ENCODE measurements around the gene MSLN.
A peak's percentile ranks its signal among the peaks of the same experiment; 100 is the strongest.

MSLN gene

DNA sequence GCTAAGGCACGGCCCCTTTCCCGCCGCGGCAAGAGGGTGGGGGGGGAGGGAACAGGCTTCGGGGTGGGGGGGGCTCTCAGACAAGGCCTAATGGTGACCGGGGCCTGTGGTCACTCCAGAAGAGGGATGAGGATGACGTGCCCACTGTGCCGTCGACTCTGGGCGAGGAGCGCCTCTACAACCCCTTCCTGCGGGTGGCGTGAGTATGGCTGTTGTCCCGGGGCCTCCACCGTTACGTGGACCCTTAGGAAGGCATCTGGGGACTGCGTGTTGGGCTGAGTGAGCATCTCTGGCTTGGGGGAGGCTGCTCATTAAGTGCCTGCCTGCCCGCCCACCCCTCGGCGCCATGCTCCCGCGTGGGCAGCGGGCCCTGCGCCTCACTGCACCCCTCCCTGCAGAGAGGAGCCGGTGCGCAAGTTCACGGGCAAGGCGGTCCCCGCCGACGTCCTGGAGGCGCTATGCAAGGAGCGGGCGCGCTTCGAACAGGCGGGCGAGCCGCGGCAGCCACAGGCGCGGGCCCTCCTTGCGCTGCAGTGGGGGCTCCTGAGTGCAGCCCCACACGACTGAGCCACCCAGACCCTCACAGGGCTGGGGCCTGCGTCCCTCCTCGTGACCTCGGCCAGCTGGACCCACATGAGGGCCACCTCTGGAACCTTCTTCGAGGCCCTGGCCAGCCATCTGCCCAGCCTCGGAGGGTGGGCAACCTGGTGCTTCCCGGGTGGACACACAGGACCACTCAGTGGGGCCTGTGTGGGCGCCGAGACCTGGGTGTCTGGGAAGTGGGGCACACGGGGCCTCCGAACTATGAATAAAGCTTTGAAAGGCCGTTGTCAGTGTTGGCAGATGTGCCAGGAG, 31.4 kb upstream of the MSLN start:
- Mint-ChIP-seq H3K4me3 (peak overlapping the region; percentile 51), H3K27ac (no peak overlapping the region), H3K27me3 (no peaks in the 10 kb centered on the region), H3K36me3 (ENCODE audit: low read depth) (no peaks in the 10 kb centered on the region), H3K4me1 (ENCODE audit: low read depth) (no peaks in the 10 kb centered on the region), H3K9me3 (no peaks in the 10 kb centered on the region)

DNA sequence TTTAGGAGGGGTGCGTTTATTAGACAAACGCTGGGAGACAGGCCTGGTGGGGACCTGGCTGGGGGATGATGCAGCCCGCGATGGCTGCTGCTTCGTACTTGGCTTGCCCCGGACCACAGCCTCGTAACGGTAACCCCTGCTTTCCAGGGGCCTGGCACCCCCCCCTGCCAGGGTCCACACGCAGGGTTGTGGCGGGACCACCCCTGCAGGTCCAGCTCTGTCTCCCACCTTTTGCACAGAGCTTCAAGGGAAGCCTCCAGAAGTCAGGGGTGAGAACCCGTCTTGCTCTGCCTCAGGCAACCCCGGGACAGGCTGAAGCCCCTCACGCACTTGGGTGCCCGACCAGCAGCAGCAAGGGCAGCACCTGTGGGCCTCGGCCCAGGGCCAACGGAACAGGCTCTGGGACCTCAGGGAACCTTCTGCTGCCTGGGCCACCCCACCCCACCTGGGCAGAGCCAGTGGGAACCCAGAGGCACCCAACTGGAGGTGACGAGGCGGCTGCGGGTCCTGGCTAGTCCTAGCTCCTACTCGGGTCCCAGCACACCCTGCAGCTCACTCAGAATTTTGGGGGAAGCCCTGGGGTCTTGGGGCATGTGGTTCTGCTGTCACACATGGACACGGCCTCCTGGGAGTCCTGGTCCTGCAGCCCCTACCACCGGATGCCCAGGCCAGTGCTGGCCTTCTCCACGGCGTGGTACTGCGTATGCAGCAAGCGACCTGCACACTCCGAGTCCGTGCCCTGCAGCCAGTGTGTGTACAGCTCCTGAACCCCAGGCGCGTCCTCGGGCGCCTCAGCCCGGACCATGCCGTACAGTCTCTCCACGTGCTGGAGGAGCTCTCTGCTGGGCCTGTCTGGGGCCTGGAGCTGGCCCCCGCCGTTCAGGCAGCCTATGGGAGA, 30.5 kb upstream of the MSLN start:
- H3K9me3 Mint-ChIP-seq, result no peaks in the 10 kb centered on the region
- no peaks in the 10 kb centered on the region for H3K4me1 Mint-ChIP-seq (ENCODE audit: low read depth)
- no peak overlapping the region for H3K4me3 Mint-ChIP-seq
- no peaks in the 10 kb centered on the region for H3K36me3 Mint-ChIP-seq (ENCODE audit: low read depth)
- H3K27me3 Mint-ChIP-seq, result no peaks in the 10 kb centered on the region
- H3K27ac Mint-ChIP-seq, result no peak overlapping the region

- Mint-ChIP-seq H3K4me1 (ENCODE audit: low read depth) (peaks cover 7% of the 10 kb centered on the region), H3K27me3 (no peaks in the 10 kb centered on the region), H3K9me3 (no peaks in the 10 kb centered on the region), H3K4me3 (no peak overlapping the region), H3K36me3 (ENCODE audit: low read depth) (peaks cover 9% of the 10 kb centered on the region), H3K27ac (no peak overlapping the region)
Measured at GRCh38 chr16:730666-731509, 29.6 kb upstream of the MSLN start.

GRCh38 chr16:732332-732731, 28.2 kb upstream of the MSLN start:
- peaks cover 15% of the 10 kb centered on the region for H3K4me1 Mint-ChIP-seq (ENCODE audit: low read depth)
- H3K4me3 Mint-ChIP-seq, result no peak overlapping the region
- H3K9me3 Mint-ChIP-seq, result no peaks in the 10 kb centered on the region
- H3K36me3 Mint-ChIP-seq (ENCODE audit: low read depth), result peaks cover 13% of the 10 kb centered on the region
- no peak overlapping the region for H3K27ac Mint-ChIP-seq
- no peaks in the 10 kb centered on the region for H3K27me3 Mint-ChIP-seq

DNA sequence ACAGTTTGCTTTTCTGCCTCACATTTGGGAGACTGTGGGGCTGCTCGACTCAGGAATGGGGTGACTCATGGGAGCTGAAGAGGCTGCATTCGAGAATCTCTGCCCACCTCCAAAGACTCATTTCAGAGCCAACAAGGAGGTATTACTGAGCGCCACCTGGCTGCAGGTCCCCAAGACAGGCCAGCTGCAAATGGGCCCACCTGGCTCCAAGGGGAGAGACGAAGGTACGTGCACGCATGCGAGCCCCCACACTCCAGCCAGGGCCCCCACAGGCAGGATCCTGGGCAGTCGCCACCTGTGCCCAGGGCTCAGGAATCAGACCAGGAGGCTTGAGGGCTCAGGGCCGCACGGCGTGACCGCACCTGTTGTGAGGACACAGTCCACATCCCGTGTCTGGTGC, 27.6 kb upstream of the MSLN start:
- Mint-ChIP-seq H3K4me3 (no peak overlapping the region), H3K9me3 (no peaks in the 10 kb centered on the region), H3K36me3 (ENCODE audit: low read depth) (peaks cover 17% of the 10 kb centered on the region), H3K4me1 (ENCODE audit: low read depth) (peaks cover 18% of the 10 kb centered on the region), H3K27ac (no peak overlapping the region), H3K27me3 (no peaks in the 10 kb centered on the region)

GRCh38 chr16:733382-734207, 26.9 kb upstream of the MSLN start:
- Mint-ChIP-seq H3K4me1 (ENCODE audit: low read depth) (peaks cover 20% of the 10 kb centered on the region), H3K9me3 (no peaks in the 10 kb centered on the region), H3K27me3 (no peaks in the 10 kb centered on the region), H3K36me3 (ENCODE audit: low read depth) (peaks cover 19% of the 10 kb centered on the region), H3K4me3 (no peak overlapping the region), H3K27ac (no peak overlapping the region)

- Mint-ChIP-seq H3K4me1 (ENCODE audit: low read depth) (peaks cover 24% of the 10 kb centered on the region), H3K36me3 (ENCODE audit: low read depth) (peaks cover 19% of the 10 kb centered on the region), H3K27ac (no peak overlapping the region), H3K27me3 (no peaks in the 10 kb centered on the region), H3K4me3 (no peak overlapping the region), H3K9me3 (no peaks in the 10 kb centered on the region)
Measured at GRCh38 chr16:734208-734980, 26.1 kb upstream of the MSLN start.

DNA sequence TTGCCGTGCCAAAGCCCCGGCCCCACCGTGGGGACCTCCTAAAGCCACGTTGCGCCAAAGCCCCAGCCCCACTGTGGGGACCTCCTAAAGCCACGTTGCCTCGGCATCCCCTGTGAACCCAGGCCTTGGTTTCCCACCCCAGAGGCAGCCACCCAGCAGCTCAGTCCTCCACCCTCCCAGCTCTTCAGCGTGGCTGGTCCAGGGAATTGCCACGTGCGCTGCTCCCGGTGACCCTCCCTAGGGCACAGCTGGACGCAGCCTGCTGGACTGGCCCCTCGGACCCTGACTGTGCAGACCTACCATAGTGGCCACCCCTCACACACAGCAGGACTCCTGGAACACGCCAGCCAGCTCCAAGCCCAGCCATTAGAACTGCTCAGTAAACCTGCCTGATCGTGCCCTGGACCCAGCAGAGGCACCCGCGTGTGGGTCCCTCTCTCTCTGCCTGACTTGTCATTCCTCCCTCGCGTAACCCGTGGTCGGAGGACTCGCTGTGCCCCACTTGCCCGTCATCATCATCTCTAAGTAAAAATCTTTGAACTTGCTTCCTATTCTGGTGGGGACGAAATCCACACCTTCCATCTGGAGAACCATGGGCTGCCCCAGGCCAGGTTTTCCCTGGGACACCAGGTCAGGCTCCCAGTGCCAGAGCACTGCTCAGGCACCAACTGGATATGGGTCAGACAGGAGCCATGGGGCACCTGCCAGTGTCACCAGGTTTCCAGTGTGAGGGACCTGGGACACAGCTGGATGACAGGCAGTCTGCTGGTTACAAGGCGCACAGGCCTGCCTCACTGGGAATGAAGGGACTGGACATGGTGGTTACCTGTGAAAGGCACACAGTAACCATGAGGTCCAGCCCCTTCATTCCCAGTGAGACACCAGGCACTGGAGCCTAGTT, 25.3 kb upstream of the MSLN start:
- Mint-ChIP-seq H3K9me3 (no peaks in the 10 kb centered on the region), H3K4me3 (no peak overlapping the region), H3K4me1 (ENCODE audit: low read depth) (peaks cover 30% of the 10 kb centered on the region), H3K27me3 (no peaks in the 10 kb centered on the region), H3K36me3 (ENCODE audit: low read depth) (peaks cover 19% of the 10 kb centered on the region), H3K27ac (peak overlapping the region; percentile 28)

- H3K36me3 Mint-ChIP-seq (ENCODE audit: low read depth), result peaks cover 19% of the 10 kb centered on the region
- no peaks in the 10 kb centered on the region for H3K9me3 Mint-ChIP-seq
- H3K4me3 Mint-ChIP-seq, result no peak overlapping the region
- H3K27me3 Mint-ChIP-seq, result no peaks in the 10 kb centered on the region
- peak overlapping the region; percentile 36 for H3K27ac Mint-ChIP-seq
- peaks cover 30% of the 10 kb centered on the region for H3K4me1 Mint-ChIP-seq (ENCODE audit: low read depth)
Measured at GRCh38 chr16:735982-736453, 24.5 kb upstream of the MSLN start.

DNA sequence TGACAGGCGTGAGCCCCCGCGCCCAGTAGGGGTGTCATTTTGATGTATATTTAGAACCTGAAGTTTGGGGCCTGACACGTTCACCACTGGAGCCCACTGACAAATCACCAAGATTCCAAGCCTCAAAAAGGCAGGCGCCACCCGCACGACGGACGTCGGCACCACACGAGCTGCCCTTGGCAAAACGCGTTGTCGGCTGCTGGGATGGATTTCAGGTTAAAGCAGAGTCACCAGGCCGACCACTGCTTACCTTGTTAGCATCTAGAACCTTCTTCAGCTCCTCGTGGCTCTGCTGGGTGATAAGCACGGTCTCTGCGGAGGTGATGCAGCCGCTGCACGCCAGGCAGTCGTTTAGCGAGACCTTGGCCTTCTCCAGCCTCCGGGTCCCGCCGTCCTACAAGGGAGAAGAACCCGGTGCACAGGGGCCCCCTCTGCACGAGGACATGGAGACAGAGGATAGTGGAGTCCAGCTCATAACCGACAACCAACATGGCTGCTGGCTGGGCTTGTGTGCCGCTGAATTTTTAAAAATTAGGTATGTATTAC, 23.5 kb upstream of the MSLN start:
- H3K27me3 Mint-ChIP-seq, result no peaks in the 10 kb centered on the region
- no peak overlapping the region for H3K27ac Mint-ChIP-seq
- H3K4me1 Mint-ChIP-seq (ENCODE audit: low read depth), result peaks cover 30% of the 10 kb centered on the region
- H3K4me3 Mint-ChIP-seq, result no peak overlapping the region
- H3K9me3 Mint-ChIP-seq, result no peaks in the 10 kb centered on the region
- H3K36me3 Mint-ChIP-seq (ENCODE audit: low read depth), result peaks cover 19% of the 10 kb centered on the region

GRCh38 chr16:739560-740458, 20.7 kb upstream of the MSLN start:
- H3K27me3 Mint-ChIP-seq, result no peaks in the 10 kb centered on the region
- peaks cover 19% of the 10 kb centered on the region for H3K36me3 Mint-ChIP-seq (ENCODE audit: low read depth)
- peak overlapping the region; percentile 81 for H3K4me3 Mint-ChIP-seq
- peaks cover 30% of the 10 kb centered on the region for H3K4me1 Mint-ChIP-seq (ENCODE audit: low read depth)
- peak overlapping the region; percentile 74 for H3K27ac Mint-ChIP-seq
- no peaks in the 10 kb centered on the region for H3K9me3 Mint-ChIP-seq

GRCh38 chr16:740459-740763, 20.1 kb upstream of the MSLN start:
- H3K27ac Mint-ChIP-seq, result peak overlapping the region; percentile 74
- H3K36me3 Mint-ChIP-seq (ENCODE audit: low read depth), result peaks cover 15% of the 10 kb centered on the region
- H3K4me1 Mint-ChIP-seq (ENCODE audit: low read depth), result peaks cover 27% of the 10 kb centered on the region
- H3K27me3 Mint-ChIP-seq, result no peaks in the 10 kb centered on the region
- H3K4me3 Mint-ChIP-seq, result peak overlapping the region; percentile 81
- H3K9me3 Mint-ChIP-seq, result no peaks in the 10 kb centered on the region

All from stimulated activated naive CD8-positive, alpha-beta T cell treated with anti-CD3 and anti-CD28 coated beads, Interleukin-15, Interleukin-2, amounts not matched to agents 100 ng/mL and 50 ng/mL, for 24 hours (primary cell).